ENCODE measurements around the gene ZCCHC14.

- TF ChIP-seq CTCF (IDR thresholded peaks at IDR 0.05; ENCODE audit: insufficient read depth, low read length, poor library complexity, severe bottlenecking) = no peak
- TF ChIP-seq EZH2phosphoT487 (conservative IDR thresholded peaks at IDR 0.05; ENCODE audit: low read length) = no peak
These were observed at the start of gene ZCCHC14 for GRCh38 chr16:87492721-87493607.
